ENCODE results near the gene STAM. TPM values are rescaled to one million over a fixed set of nuclear protein-coding genes. Genes with fewer than 3 reads are reported as not detected.

STAM gene
- total and polyA plus RNA-seq, 2 donors (not counting 3 experiments of a cell fraction or from before 2014, with no cell fraction given), result 17.7 to 20.0 TPM

- dilution Hi-C loops (cut with MboI; ENCODE audit: extremely low pct_ligation_motif_present, low sequenced_read_pairs) (no loop called here), intact Hi-C loops (cut with micrococcal nuclease) (no loop called here)
- ChIA-PET CTCF (interaction anchor here (1.4 to 1.7 kb wide), 3 partner anchors 10 to 12 kb away, joined by 4 to 5 read pairs (median 4); no protein-coding TSS in a partner anchor), POLR2A (no interaction called here)
- Histone ChIP-seq H3K79me2 (ENCODE audit: control insufficient read depth, insufficient read depth, low read length) (peaks cover 67% of the 10 kb centered on the region), H3K36me3 (ENCODE audit: control insufficient read depth in 2 of 2, extremely low read depth in 1 of 2, insufficient read depth in 2 of 2, low read length in 2 of 2) (no peaks in the 10 kb centered on the region), H3K9me3 (replicated peaks; ENCODE audit: control insufficient read depth, insufficient read depth, low read length) (no peaks in the 10 kb centered on the region), H3K27ac (ENCODE audit: insufficient read depth, low read depth, low read length) (no peak overlapping the region), H3K4me3 (replicated peaks in 1 of 3; ENCODE audit: insufficient read depth in 1 of 3, low read depth in 1 of 3, low read length in 3 of 3) (peak overlapping the region in 1 of 3 experiments; percentile 84), H3K9ac (replicated peaks; ENCODE audit: extremely low read depth, insufficient read depth, low read length) (no peak overlapping the region), H2AFZ (ENCODE audit: low read depth, low read length) (no peak overlapping the region), H3K27me3 (ENCODE audit: control insufficient read depth in 2 of 2, insufficient read depth in 2 of 2, low read length in 2 of 2) (no peaks in the 10 kb centered on the region), H3K9me1 (replicated peaks; ENCODE audit: control insufficient read depth, extremely low read depth, insufficient read depth, low read length) (no peaks in the 10 kb centered on the region), H4K20me1 (replicated peaks; ENCODE audit: control insufficient read depth, extremely low read depth, insufficient read depth, low read length) (no peaks in the 10 kb centered on the region), H3K4me1 (ENCODE audit: control insufficient read depth, extremely low read depth, insufficient read depth, low read length) (peaks cover 21% of the 10 kb centered on the region), H3K4me2 (ENCODE audit: insufficient read depth, low read length) (peak overlapping the region; percentile 91)
- no TSS peak for BruUV-seq (replicated peaks)
- no peak for TF ChIP-seq MYC (IDR thresholded peaks at IDR 0.05; ENCODE audit: low read depth, low read length)
- TF ChIP-seq FOS (IDR thresholded peaks at IDR 0.05; ENCODE audit: borderline replicate concordance, insufficient read depth, low read length), result peak; percentile 13
- FAIRE-seq, result no peak
- peak; percentile 32 for DNase-seq (ENCODE audit: low read depth, low spot score)
Measured at GRCh38 chr10:17645621-17646345, 1.8 kb downstream of the STAM start.

GRCh38 chr10:17647326-17647725, 3.4 kb downstream of the STAM start:
- no peak for DNase-seq (ENCODE audit: low read depth, low spot score)
- no peaks in the 10 kb centered on the region for H3K9me3 ChIP-seq (replicated peaks; ENCODE audit: control insufficient read depth, insufficient read depth, low read length)
- H3K4me1 ChIP-seq (ENCODE audit: control insufficient read depth, extremely low read depth, insufficient read depth, low read length), result peaks cover 21% of the 10 kb centered on the region
- no peaks in the 10 kb centered on the region for H4K20me1 ChIP-seq (replicated peaks; ENCODE audit: control insufficient read depth, extremely low read depth, insufficient read depth, low read length)
- H3K9me1 ChIP-seq (replicated peaks; ENCODE audit: control insufficient read depth, extremely low read depth, insufficient read depth, low read length), result no peaks in the 10 kb centered on the region
- ChIA-PET CTCF (interaction anchor here (0.6 to 1.2 kb wide), 3 partner anchors 8 to 20 kb away, joined by 3 to 4 read pairs (median 4); no protein-coding TSS in a partner anchor), POLR2A (no interaction called here)
- peaks cover 80% of the 10 kb centered on the region for H3K79me2 ChIP-seq (ENCODE audit: control insufficient read depth, insufficient read depth, low read length)
- intact Hi-C loops (cut with micrococcal nuclease) (no loop called here), dilution Hi-C loops (cut with MboI; ENCODE audit: extremely low pct_ligation_motif_present, low sequenced_read_pairs) (no loop called here)
- H2AFZ ChIP-seq (ENCODE audit: low read depth, low read length), result no peak overlapping the region
- H3K36me3 ChIP-seq (ENCODE audit: control insufficient read depth in 2 of 2, extremely low read depth in 1 of 2, insufficient read depth in 2 of 2, low read length in 2 of 2), result no peaks in the 10 kb centered on the region
- no peak overlapping the region for H3K4me2 ChIP-seq (ENCODE audit: insufficient read depth, low read length)
- BruUV-seq (replicated peaks), result no TSS peak
- no peak overlapping the region for H3K4me3 ChIP-seq (replicated peaks in 1 of 3; ENCODE audit: insufficient read depth in 1 of 3, low read depth in 1 of 3, low read length in 3 of 3)
- no peak for FAIRE-seq
- no peak overlapping the region for H3K9ac ChIP-seq (replicated peaks; ENCODE audit: extremely low read depth, insufficient read depth, low read length)
- no peak overlapping the region for H3K27ac ChIP-seq (ENCODE audit: insufficient read depth, low read depth, low read length)
- no peaks in the 10 kb centered on the region for H3K27me3 ChIP-seq (ENCODE audit: control insufficient read depth in 2 of 2, insufficient read depth in 2 of 2, low read length in 2 of 2)
- TF ChIP-seq MAX (IDR thresholded peaks at IDR 0.05; ENCODE audit: insufficient read depth, insufficient read length), result no peak
- TF ChIP-seq CTCF (IDR thresholded peaks at IDR 0.05; ENCODE audit: extremely low read depth in 1 of 2, insufficient read depth in 1 of 2, low read depth in 1 of 2, low read length in 2 of 2), result no peak
- TF ChIP-seq EZH2 (IDR thresholded peaks at IDR 0.05; ENCODE audit: borderline replicate concordance, low read depth, low read length, severe bottlenecking), result no peak
- TF ChIP-seq POLR2AphosphoS5 (IDR thresholded peaks at IDR 0.05; ENCODE audit: insufficient read depth, low read depth, low read length), result no peak
- TF ChIP-seq FOS (IDR thresholded peaks at IDR 0.05; ENCODE audit: borderline replicate concordance, insufficient read depth, low read length), result no peak
- TF ChIP-seq MYC (IDR thresholded peaks at IDR 0.05; ENCODE audit: low read depth, low read length), result no peak
- no peak for TF ChIP-seq GATA2 (IDR thresholded peaks at IDR 0.05; ENCODE audit: insufficient read depth, insufficient read length, low read depth, low read length)
- TF ChIP-seq JUN (IDR thresholded peaks at IDR 0.05; ENCODE audit: borderline replicate concordance, insufficient read depth, insufficient read length, low read depth), result no peak
- TF ChIP-seq POLR2A (IDR thresholded peaks at IDR 0.05; ENCODE audit: low read depth, low read length), result no peak
